ENCODE measurements around the gene MANEAL.

MANEAL gene

DNA sequence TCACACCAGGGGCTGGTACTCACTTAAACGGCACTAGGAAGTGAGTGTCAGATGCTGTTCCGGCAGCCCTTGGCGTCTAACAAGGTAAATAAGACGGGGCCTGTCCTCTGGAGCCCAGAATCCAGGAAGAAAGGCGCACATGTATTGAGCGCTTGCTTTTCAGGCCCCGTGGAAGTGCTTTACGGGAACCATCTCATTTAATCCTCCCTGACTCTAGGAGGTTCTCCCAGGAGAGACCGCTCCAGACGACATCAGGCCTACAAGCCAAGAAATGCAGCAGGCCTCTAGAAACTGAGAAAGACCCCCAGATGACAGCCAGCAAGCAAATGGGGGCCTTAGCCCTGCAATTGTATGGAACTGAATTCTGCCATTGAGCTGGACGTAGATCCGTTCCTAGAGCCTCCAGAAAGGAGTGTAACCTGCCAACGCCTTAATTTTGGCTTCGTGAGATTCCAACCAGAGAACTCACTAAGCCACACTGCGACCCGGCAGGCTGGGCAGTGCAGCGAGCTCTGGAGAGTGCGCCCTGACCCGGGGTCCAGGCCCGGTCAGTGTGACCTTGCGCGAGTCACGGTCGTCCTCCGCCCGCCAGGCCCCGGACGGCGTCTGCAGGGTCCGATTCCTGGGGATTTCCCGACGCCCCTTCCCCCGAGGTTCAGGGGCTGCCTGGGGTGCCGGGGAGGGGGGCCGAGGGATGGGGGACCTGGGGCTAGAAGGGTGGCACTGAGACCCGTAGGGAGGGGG, 532 bp upstream of the MANEAL start:
- Histone ChIP-seq H3K4me1 (ENCODE audit: control insufficient read depth, insufficient read depth, low read length, poor library complexity, severe bottlenecking) (no peaks in the 10 kb centered on the region), H3K27ac (ENCODE audit: low read depth, low read length, severe bottlenecking) (no peak overlapping the region), H3K36me3 (ENCODE audit: control insufficient read depth, insufficient read depth, low read length) (no peaks in the 10 kb centered on the region), H3K9me3 (ENCODE audit: control insufficient read depth, low read length) (no peaks in the 10 kb centered on the region), H3K4me3 (ENCODE audit: extremely low read depth, insufficient read depth, low read length, poor library complexity, severe bottlenecking) (no peak overlapping the region)
- 55 to 69% methylated on average over 20 to 27 of the region's 36 CpGs for WGBS, 2 experiments (ENCODE audit: insufficient coverage in 2 of 2)

DNA sequence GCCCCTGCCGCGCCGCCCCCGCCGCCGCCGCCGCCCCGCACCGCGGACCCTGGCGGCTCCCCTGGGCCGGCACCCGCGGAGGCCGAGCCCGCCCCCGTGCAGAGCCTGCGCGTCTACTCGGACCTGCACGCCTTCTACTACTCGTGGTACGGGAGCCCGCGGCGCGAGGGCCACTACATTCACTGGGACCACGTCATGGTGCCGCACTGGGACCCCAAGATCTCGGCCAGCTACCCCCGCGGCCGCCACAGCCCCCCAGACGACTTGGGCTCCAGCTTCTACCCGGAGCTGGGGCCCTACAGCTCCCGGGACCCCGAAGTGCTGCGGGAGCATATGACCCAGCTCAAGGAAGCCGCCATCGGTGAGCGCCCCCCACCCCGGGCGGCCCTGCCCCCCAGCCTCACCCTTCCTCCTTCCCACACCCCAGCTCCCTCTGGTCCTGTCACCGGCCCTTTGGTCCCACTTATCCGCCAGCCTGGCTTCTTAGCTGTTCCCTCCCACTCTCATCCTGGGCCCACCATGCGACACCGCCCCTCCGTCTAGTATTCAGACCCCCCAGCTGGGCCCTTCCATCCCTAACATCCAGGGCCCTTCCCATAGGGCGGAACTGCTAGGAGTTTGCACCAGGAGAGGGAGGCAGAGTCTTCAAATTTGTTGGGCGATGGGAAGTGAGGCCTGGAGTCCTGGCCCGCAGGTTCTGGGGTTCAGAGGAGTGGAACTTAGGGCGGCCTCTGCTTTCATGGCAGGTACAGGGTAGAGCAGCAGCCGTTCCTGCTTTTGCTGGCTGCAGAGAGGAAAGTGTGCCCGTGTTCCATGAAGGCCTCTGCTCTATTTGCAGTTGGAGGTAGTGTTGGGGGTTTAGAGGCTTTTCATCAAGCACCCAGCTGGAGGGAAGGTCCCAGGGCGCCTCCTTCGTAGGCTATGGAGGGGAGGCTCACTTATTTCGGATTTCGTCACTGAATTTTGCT, 1.0 kb downstream of the MANEAL start:
- H3K27ac ChIP-seq (ENCODE audit: low read depth, low read length, severe bottlenecking) = no peak overlapping the region
- no peak overlapping the region for H3K4me3 ChIP-seq (ENCODE audit: extremely low read depth, insufficient read depth, low read length, poor library complexity, severe bottlenecking)
- WGBS, 2 experiments (ENCODE audit: insufficient coverage in 2 of 2) = 17 to 20% methylated on average over 43 to 46 of the region's 59 CpGs

GRCh38 chr1:37795340-37796125, 1.9 kb downstream of the MANEAL start:
- H3K4me1 ChIP-seq (ENCODE audit: control insufficient read depth, insufficient read depth, low read length, poor library complexity, severe bottlenecking) = no peaks in the 10 kb centered on the region
- 23 to 32% methylated on average over 19 to 20 of the region's 22 CpGs for WGBS, 2 experiments (ENCODE audit: insufficient coverage in 2 of 2)
- no peak overlapping the region for H3K4me3 ChIP-seq (ENCODE audit: extremely low read depth, insufficient read depth, low read length, poor library complexity, severe bottlenecking)
- no peak overlapping the region for H3K27ac ChIP-seq (ENCODE audit: low read depth, low read length, severe bottlenecking)
- H3K9me3 ChIP-seq (ENCODE audit: control insufficient read depth, low read length) = no peaks in the 10 kb centered on the region
- H3K36me3 ChIP-seq (ENCODE audit: control insufficient read depth, insufficient read depth, low read length) = peaks cover 4% of the 10 kb centered on the region

More for the DNA sequence above, 1.0 kb downstream of the MANEAL start:
- H3K36me3 ChIP-seq (ENCODE audit: control insufficient read depth, insufficient read depth, low read length) = peaks cover 2% of the 10 kb centered on the region
- no peaks in the 10 kb centered on the region for H3K4me1 ChIP-seq (ENCODE audit: control insufficient read depth, insufficient read depth, low read length, poor library complexity, severe bottlenecking)
- no peaks in the 10 kb centered on the region for H3K9me3 ChIP-seq (ENCODE audit: control insufficient read depth, low read length)

DNA sequence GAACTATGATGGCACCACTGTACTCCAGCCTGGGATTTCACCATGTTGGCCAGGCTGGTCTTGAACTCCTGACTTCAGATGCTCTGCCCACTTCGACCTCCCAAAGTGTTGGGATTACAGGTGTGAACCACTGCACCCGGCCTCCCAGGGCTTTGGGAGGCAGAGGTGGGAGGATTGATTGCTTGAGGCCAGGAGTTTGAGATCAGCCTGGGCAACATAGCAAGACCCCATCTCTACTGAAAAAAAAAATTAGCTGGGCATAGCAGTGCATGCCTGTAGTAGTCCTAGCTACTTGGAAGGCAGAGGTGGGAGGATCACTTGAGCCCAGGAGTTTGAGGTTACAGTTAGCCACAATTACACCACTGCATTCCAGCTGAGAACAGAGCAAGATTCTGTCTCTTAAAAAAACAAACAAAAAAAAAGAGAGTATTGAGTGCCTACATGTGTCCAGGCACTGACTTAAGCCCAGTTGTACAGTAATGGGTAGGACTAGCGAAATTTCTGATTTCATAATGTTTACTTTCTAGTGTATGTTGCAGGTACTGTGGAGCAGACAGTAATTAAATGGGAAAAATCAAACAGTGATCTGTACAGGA, 4.2 kb downstream of the MANEAL start:
- 94 to 95% methylated on average over 2 of the region's 3 CpGs for WGBS, 2 experiments (ENCODE audit: insufficient coverage in 2 of 2)
- no peaks in the 10 kb centered on the region for H3K4me1 ChIP-seq (ENCODE audit: control insufficient read depth, insufficient read depth, low read length, poor library complexity, severe bottlenecking)
- no peak overlapping the region for H3K4me3 ChIP-seq (ENCODE audit: extremely low read depth, insufficient read depth, low read length, poor library complexity, severe bottlenecking)
- peaks cover 14% of the 10 kb centered on the region for H3K36me3 ChIP-seq (ENCODE audit: control insufficient read depth, insufficient read depth, low read length)
- H3K9me3 ChIP-seq (ENCODE audit: control insufficient read depth, low read length) = no peaks in the 10 kb centered on the region
- H3K27ac ChIP-seq (ENCODE audit: low read depth, low read length, severe bottlenecking) = no peak overlapping the region

GRCh38 chr1:37802439-37802838, 8.8 kb downstream of the MANEAL start:
- 92% methylated on average over 1 of the region's 1 CpG; no CpG with 5 or more reads in 1 of the 2 experiments for WGBS, 2 experiments (ENCODE audit: insufficient coverage in 2 of 2)
- peaks cover 56% of the 10 kb centered on the region for H3K36me3 ChIP-seq (ENCODE audit: control insufficient read depth, insufficient read depth, low read length)
- no peaks in the 10 kb centered on the region for H3K4me1 ChIP-seq (ENCODE audit: control insufficient read depth, insufficient read depth, low read length, poor library complexity, severe bottlenecking)
- H3K9me3 ChIP-seq (ENCODE audit: control insufficient read depth, low read length) = no peaks in the 10 kb centered on the region
- H3K27ac ChIP-seq (ENCODE audit: low read depth, low read length, severe bottlenecking) = no peak overlapping the region
- no peak overlapping the region for H3K4me3 ChIP-seq (ENCODE audit: extremely low read depth, insufficient read depth, low read length, poor library complexity, severe bottlenecking)

DNA sequence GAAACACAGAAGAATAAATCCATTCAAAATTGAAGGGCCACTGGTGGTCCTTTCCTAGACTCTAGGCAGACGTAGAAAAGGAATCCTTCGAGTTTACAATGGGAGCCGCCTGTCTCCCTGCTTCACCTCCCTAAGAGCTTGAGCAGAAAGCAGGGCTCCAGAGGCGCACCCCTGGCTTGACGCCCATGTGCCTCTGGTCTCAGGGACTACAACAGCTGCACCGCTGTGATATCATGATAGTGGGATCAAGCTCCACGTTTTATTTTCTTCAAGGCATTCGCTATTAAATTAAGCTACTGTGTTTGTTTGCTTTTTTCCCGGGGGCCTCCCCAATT, 13.5 kb downstream of the MANEAL start:
- H3K4me1 ChIP-seq (ENCODE audit: control insufficient read depth, insufficient read depth, low read length, poor library complexity, severe bottlenecking) = peaks cover 4% of the 10 kb centered on the region
- 14 to 20% methylated on average over 6 to 8 of the region's 9 CpGs for WGBS, 2 experiments (ENCODE audit: insufficient coverage in 2 of 2)
- H3K27ac ChIP-seq (ENCODE audit: low read depth, low read length, severe bottlenecking) = peak overlapping the region; percentile 73
- no peaks in the 10 kb centered on the region for H3K9me3 ChIP-seq (ENCODE audit: control insufficient read depth, low read length)
- H3K4me3 ChIP-seq (ENCODE audit: extremely low read depth, insufficient read depth, low read length, poor library complexity, severe bottlenecking) = peak overlapping the region; percentile 80
- H3K36me3 ChIP-seq (ENCODE audit: control insufficient read depth, insufficient read depth, low read length) = peaks cover 54% of the 10 kb centered on the region

- Histone ChIP-seq H3K4me3 (ENCODE audit: extremely low read depth, insufficient read depth, low read length, poor library complexity, severe bottlenecking) (peak within 1 kb of the TSS; percentile 80), H3K4me1 (ENCODE audit: control insufficient read depth, insufficient read depth, low read length, poor library complexity, severe bottlenecking) (peaks cover 4% of the 10 kb centered on the region), H3K36me3 (ENCODE audit: control insufficient read depth, insufficient read depth, low read length) (peaks cover 54% of the 10 kb centered on the region), H3K27ac (ENCODE audit: low read depth, low read length, severe bottlenecking) (peak within 1 kb of the TSS; percentile 77), H3K9me3 (ENCODE audit: control insufficient read depth, low read length) (no peaks in the 10 kb centered on the region)
- 0% methylated on average over 69 to 84 of the region's 95 CpGs for WGBS, 2 experiments (ENCODE audit: insufficient coverage in 2 of 2)
These were observed 14.1 kb downstream of the MANEAL start, which contains the start of the genes C1orf122 and YRDC for GRCh38 chr1:37807555-37808368. Gene C1orf122, plus strand, starts transcription at chr1:37807790. Its CDS starts 615 bp downstream, at chr1:37808405. Gene YRDC, minus strand, starts transcription at chr1:37808208. Its CDS starts 28 bp downstream, at chr1:37808180.

GRCh38 chr1:37808369-37809319, 15.0 kb downstream of the MANEAL start:
- no peaks in the 10 kb centered on the region for H3K9me3 ChIP-seq (ENCODE audit: control insufficient read depth, low read length)
- peak overlapping the region; percentile 80 for H3K4me3 ChIP-seq (ENCODE audit: extremely low read depth, insufficient read depth, low read length, poor library complexity, severe bottlenecking)
- H3K4me1 ChIP-seq (ENCODE audit: control insufficient read depth, insufficient read depth, low read length, poor library complexity, severe bottlenecking) = peaks cover 4% of the 10 kb centered on the region
- H3K36me3 ChIP-seq (ENCODE audit: control insufficient read depth, insufficient read depth, low read length) = peaks cover 47% of the 10 kb centered on the region
- 2% methylated on average over 35 to 36 of the region's 54 CpGs for WGBS, 2 experiments (ENCODE audit: insufficient coverage in 2 of 2)
- H3K27ac ChIP-seq (ENCODE audit: low read depth, low read length, severe bottlenecking) = peak overlapping the region; percentile 77

DNA sequence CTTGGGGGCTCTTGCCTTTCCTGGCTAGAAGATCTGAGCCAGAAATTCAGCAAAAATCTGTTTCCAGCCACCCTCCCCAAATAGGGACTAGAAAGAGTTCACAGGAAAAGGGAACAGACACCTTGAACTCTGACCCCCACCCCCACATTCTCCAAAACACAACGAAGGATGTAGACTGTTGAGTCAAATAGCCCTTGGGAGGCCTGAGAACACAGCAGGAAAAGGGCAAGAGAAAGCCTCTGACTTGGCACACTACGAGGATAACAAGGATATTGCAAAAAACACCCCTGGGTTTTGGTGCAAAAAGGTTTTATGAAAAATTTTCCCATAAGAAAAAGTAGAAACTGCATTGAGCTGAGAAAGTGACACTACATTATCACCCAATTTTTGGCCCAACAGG, 16.3 kb downstream of the MANEAL start:
- 62 to 80% methylated on average over 1 to 2 of the region's 2 CpGs for whole genome bisulfite sequencing, 2 experiments (ENCODE audit: insufficient coverage in 2 of 2)
- H3K4me1 ChIP-seq (ENCODE audit: control insufficient read depth, insufficient read depth, low read length, poor library complexity, severe bottlenecking) = peaks cover 4% of the 10 kb centered on the region
- no peaks in the 10 kb centered on the region for H3K9me3 ChIP-seq (ENCODE audit: control insufficient read depth, low read length)
- H3K27ac ChIP-seq (ENCODE audit: low read depth, low read length, severe bottlenecking) = no peak overlapping the region
- peaks cover 42% of the 10 kb centered on the region for H3K36me3 ChIP-seq (ENCODE audit: control insufficient read depth, insufficient read depth, low read length)
- H3K4me3 ChIP-seq (ENCODE audit: extremely low read depth, insufficient read depth, low read length, poor library complexity, severe bottlenecking) = no peak overlapping the region
